Mesenteric fat pad (tissue), 1 donor: ENCODE data around the gene KRTCAP2. TPM values are rescaled to one million over a fixed set of nuclear protein-coding genes. Genes with fewer than 3 reads are reported as not detected.

Source experiments
- total RNA-seq: library from RNA; stranded (reverse); fragmentation: NEBNext Ultra II Directional; extraction: Animal tissue kit (Norgen Biotek cat#: 25700); gene quantifications from one replicate; pipeline ENCODE4 v1.2.1, GENCODE V29; 2021
- donor health status: DM: yes; HTN: yes; CAD: no.

The KRTCAP2 gene
- total RNA-seq, 1 donor from 2014 or later = 155 TPM

Other genes with a start within 250 kb of the KRTCAP2 start
- gene PMVK, start 236.6 kb downstream of the KRTCAP2 start, total RNA-seq = 31.2 TPM
- gene PBXIP1, start 217.2 kb downstream of the KRTCAP2 start, total RNA-seq = 43.5 TPM
- gene PYGO2, start 211.5 kb downstream of the KRTCAP2 start, total RNA-seq = 22.2 TPM
- gene SHC1, start 202.6 kb downstream of the KRTCAP2 start, total RNA-seq = 199 TPM
- 41.2 TPM for gene CKS1B, start 198.6 kb downstream of the KRTCAP2 start, total RNA-seq
- 43.7 TPM for gene FLAD1, start 190.0 kb downstream of the KRTCAP2 start, total RNA-seq
- gene LENEP, start 179.7 kb downstream of the KRTCAP2 start, total RNA-seq = not detected
- 80.4 TPM for gene ZBTB7B, start 170.5 kb downstream of the KRTCAP2 start, total RNA-seq
- gene DCST2, start 139.5 kb downstream of the KRTCAP2 start, total RNA-seq = 0.87 TPM
- gene DCST1, start 139.5 kb downstream of the KRTCAP2 start, total RNA-seq = not detected
- 176 TPM for gene ADAM15, start 122.0 kb downstream of the KRTCAP2 start, total RNA-seq
- gene EFNA4, start 109.6 kb downstream of the KRTCAP2 start, total RNA-seq = 3.1 TPM
- gene EFNA3, start 94.5 kb downstream of the KRTCAP2 start, total RNA-seq = 0.58 TPM
- 17.8 TPM for gene EFNA1, start 45.4 kb downstream of the KRTCAP2 start, total RNA-seq
- 30.2 TPM for gene SLC50A1, start 37.5 kb downstream of the KRTCAP2 start, total RNA-seq
- 76.2 TPM for gene DPM3, start 32.8 kb downstream of the KRTCAP2 start, total RNA-seq
- gene TRIM46, start 545 bp upstream of the KRTCAP2 start, total RNA-seq = 0.22 TPM
- 17.9 TPM for gene THBS3, start 34.6 kb upstream of the KRTCAP2 start, total RNA-seq
- 40.0 TPM for gene MTX1, start 35.4 kb upstream of the KRTCAP2 start, total RNA-seq
- 25.2 TPM for gene ENTREP3, start 82.2 kb upstream of the KRTCAP2 start, total RNA-seq
- gene SCAMP3, start 89.1 kb upstream of the KRTCAP2 start, total RNA-seq = 69.7 TPM
- gene CLK2, start 100.2 kb upstream of the KRTCAP2 start, total RNA-seq = 34.7 TPM
- 3.3 TPM for gene HCN3, start 104.2 kb upstream of the KRTCAP2 start, total RNA-seq
- gene PKLR, start 128.1 kb upstream of the KRTCAP2 start, total RNA-seq = not detected
- 91.7 TPM for gene FDPS, start 135.6 kb upstream of the KRTCAP2 start, total RNA-seq
- gene RUSC1, start 147.6 kb upstream of the KRTCAP2 start, total RNA-seq = 20.8 TPM